ENCODE measurements around the gene TREX2.

DNA sequence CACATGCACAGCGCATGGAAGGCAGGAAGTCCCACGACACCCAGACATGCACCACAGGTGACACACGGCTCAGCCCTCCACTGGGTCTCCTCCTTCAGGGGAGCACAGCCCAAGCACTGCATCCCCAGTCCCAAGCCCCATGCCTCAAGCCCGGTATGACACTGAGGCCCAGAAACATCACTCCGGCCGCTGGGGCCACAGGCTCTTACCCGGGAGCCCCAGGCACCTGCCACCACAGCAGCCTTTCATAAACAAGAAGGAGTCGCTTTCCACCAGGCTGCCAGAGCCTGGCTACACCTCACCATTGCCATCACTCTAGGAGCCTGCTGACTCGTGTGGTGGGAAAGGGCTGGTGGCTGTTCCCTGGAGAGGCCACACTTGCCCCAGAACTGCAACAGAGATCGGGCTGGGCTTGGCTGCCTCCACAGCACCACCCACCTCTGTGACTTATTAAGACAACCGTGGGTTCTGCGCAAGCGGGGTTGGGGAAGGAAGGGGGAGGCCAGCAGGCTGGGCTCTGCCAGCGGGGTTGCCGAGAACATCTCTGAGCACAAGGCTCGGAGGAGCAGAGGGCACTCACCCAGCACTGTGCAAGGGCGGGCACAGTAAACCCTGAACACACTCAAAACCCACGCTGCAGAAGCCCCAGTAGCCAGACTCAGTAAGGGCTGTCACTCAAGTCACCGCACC, 20.0 kb upstream of the TREX2 start:
- no peak for TF ChIP-seq CTCF (IDR thresholded peaks at IDR 0.05)
- TF ChIP-seq POLR2A (IDR thresholded peaks at IDR 0.05) = no peak

Data from Peyer's patch (tissue), 4 donors.